Measurements from ENCODE around the gene MTMR6.

Gene MTMR6

GRCh38 chr13:25210842-25211569 is 76.3 kb downstream of the MTMR6 start:
- DNase-seq (ENCODE audit: low read depth): no peak
- TF ChIP-seq CTCF (conservative IDR thresholded peaks at IDR 0.05; ENCODE audit: low read depth, low read length): no peak
- no peak overlapping the region for H3K4me3 ChIP-seq (ENCODE audit: low read length)

GRCh38 chr13:25207291-25207810 is 79.9 kb downstream of the MTMR6 start:
- no peak for DNase-seq (ENCODE audit: low read depth)

GRCh38 chr13:25204863-25205262 is 82.4 kb downstream of the MTMR6 start:
- no peak for TF ChIP-seq CTCF (conservative IDR thresholded peaks at IDR 0.05; ENCODE audit: low read depth, low read length)
- no peak overlapping the region for H3K4me3 ChIP-seq (ENCODE audit: low read length)
- DNase-seq (ENCODE audit: low read depth): no peak

More at GRCh38 chr13:25207291-25207810, 79.9 kb downstream of the MTMR6 start:
- H3K4me3 ChIP-seq (ENCODE audit: low read length): no peak overlapping the region
- TF ChIP-seq CTCF (conservative IDR thresholded peaks at IDR 0.05; ENCODE audit: low read depth, low read length): no peak

GRCh38 chr13:25203127-25203740 is 84.1 kb downstream of the MTMR6 start:
- no peak for DNase-seq (ENCODE audit: low read depth)
- no peak overlapping the region for H3K4me3 ChIP-seq (ENCODE audit: low read length)
- TF ChIP-seq CTCF (conservative IDR thresholded peaks at IDR 0.05; ENCODE audit: low read depth, low read length): no peak

GRCh38 chr13:25200783-25201182 is 86.5 kb downstream of the MTMR6 start:
- TF ChIP-seq CTCF (conservative IDR thresholded peaks at IDR 0.05; ENCODE audit: low read depth, low read length): no peak
- no peak overlapping the region for H3K4me3 ChIP-seq (ENCODE audit: low read length)
- no peak for DNase-seq (ENCODE audit: low read depth)

- TF ChIP-seq CTCF (conservative IDR thresholded peaks at IDR 0.05; ENCODE audit: low read depth, low read length): no peak
- H3K4me3 ChIP-seq (ENCODE audit: low read length): no peak overlapping the region
- DNase-seq (ENCODE audit: low read depth): no peak
Observed at GRCh38 chr13:25198647-25199046, 88.6 kb downstream of the MTMR6 start.

- TF ChIP-seq CTCF (conservative IDR thresholded peaks at IDR 0.05; ENCODE audit: low read depth, low read length): no peak
- no peak overlapping the region for H3K4me3 ChIP-seq (ENCODE audit: low read length)
Observed at GRCh38 chr13:25196971-25197370, 90.3 kb downstream of the MTMR6 start.

More at GRCh38 chr13:25196971-25197370, 90.3 kb downstream of the MTMR6 start:
- no peak for DNase-seq (ENCODE audit: low read depth)

Measured in retinal pigment epithelial cell (primary cell).